Measurements from ENCODE around the gene CD36. TPM values are rescaled to one million over a fixed set of nuclear protein-coding genes. Genes with fewer than 3 reads are reported as not detected.

Gene CD36
- total RNA-seq, 1 donor, result 22.8 TPM

DNA sequence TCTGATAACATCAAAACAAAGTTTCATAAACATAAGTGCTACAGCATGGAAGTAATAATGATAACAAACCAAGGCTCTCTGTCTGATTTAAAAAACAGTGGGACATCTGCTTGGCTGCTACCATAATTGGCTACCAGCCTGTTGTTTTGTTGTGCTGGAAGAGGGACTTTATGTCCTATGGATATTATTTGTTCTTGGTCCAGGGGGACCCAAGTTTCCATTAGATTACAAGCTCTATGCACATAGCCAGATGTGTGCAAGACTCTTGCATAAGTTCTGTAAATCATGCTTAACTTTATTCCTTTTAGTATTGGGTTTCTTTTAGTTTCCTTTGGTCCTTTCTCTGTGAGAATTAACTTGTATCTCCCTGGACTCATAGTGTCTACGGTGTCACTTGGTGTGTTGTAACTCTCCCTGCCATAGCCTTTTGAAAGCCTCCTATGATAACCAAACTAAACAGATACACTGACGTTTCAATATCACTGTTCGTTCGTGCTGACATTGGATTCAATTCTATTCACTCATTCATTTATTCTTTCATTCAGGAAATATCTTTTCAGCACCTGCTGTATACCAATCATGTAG, 41.4 kb upstream of the CD36 start:
- no peak for DNase-seq (ENCODE audit: insufficient read length, low spot score, missing footprints)
- no peaks in the 10 kb centered on the region for H3K27me3 ChIP-seq (ENCODE audit: insufficient read depth, low read length)
- no peaks in the 10 kb centered on the region for H3K4me1 ChIP-seq (ENCODE audit: insufficient read depth, low read length)
- H3K36me3 ChIP-seq (ENCODE audit: insufficient read depth, low read length), result no peaks in the 10 kb centered on the region
- no peak overlapping the region for H3K4me2 ChIP-seq (ENCODE audit: insufficient read depth, low read length)
- no peak overlapping the region for H3K4me3 ChIP-seq (ENCODE audit: insufficient read depth, low read length)
- no peaks in the 10 kb centered on the region for H4K20me1 ChIP-seq (ENCODE audit: insufficient read depth, low read length)
- no peak for TF ChIP-seq CTCF (IDR thresholded peaks at IDR 0.05; ENCODE audit: extremely low read depth, low read depth, low read length)
- no peak overlapping the region for H3K27ac ChIP-seq (ENCODE audit: low read depth, low read length)
- H2AFZ ChIP-seq (ENCODE audit: low read length), result no peak overlapping the region
- H3K79me2 ChIP-seq (ENCODE audit: insufficient read depth, low read length), result no peaks in the 10 kb centered on the region
- H3K9me3 ChIP-seq (ENCODE audit: low read depth, low read length), result no peaks in the 10 kb centered on the region

- no peaks in the 10 kb centered on the region for H3K9me3 ChIP-seq (ENCODE audit: low read depth, low read length)
- H3K36me3 ChIP-seq (ENCODE audit: insufficient read depth, low read length), result no peaks in the 10 kb centered on the region
- no peak for DNase-seq (ENCODE audit: insufficient read length, low spot score, missing footprints)
- H2AFZ ChIP-seq (ENCODE audit: low read length), result peak overlapping the region; percentile 6
- no peak overlapping the region for H3K4me2 ChIP-seq (ENCODE audit: insufficient read depth, low read length)
- TF ChIP-seq CTCF (IDR thresholded peaks at IDR 0.05; ENCODE audit: extremely low read depth, low read depth, low read length), result no peak
- no peak overlapping the region for H3K27ac ChIP-seq (ENCODE audit: low read depth, low read length)
- H3K4me3 ChIP-seq (ENCODE audit: insufficient read depth, low read length), result no peak overlapping the region
- no peaks in the 10 kb centered on the region for H3K79me2 ChIP-seq (ENCODE audit: insufficient read depth, low read length)
- no peaks in the 10 kb centered on the region for H3K27me3 ChIP-seq (ENCODE audit: insufficient read depth, low read length)
- no peaks in the 10 kb centered on the region for H4K20me1 ChIP-seq (ENCODE audit: insufficient read depth, low read length)
- no peaks in the 10 kb centered on the region for H3K4me1 ChIP-seq (ENCODE audit: insufficient read depth, low read length)
Observed at GRCh38 chr7:80597875-80598274, 40.6 kb upstream of the CD36 start.

- H3K79me2 ChIP-seq (ENCODE audit: insufficient read depth, low read length), result no peaks in the 10 kb centered on the region
Observed at GRCh38 chr7:80600046-80600445, 38.4 kb upstream of the CD36 start.

DNA sequence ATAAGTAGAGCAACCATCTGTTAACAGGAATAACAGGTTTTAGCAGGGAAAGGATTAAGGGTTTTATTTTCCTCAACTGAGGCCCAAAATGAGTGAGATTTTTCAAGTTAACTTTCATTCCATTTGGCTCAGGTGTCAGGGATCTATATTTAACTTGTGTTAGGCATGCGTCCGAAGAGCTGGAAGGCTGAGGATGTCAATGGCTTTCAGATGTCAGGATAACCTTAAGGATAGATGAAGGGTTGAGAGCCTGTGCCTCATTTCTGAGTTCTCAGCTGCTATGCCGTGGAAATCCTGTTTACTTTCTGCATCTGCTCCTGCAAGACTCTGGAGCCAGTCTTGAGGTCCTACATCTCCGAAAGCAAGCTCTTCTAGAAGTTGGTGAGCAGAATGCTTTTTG, 36.4 kb upstream of the CD36 start:
- Histone ChIP-seq H3K36me3 (ENCODE audit: insufficient read depth, low read length) (no peaks in the 10 kb centered on the region), H3K79me2 (ENCODE audit: insufficient read depth, low read length) (no peaks in the 10 kb centered on the region), H3K27ac (ENCODE audit: low read depth, low read length) (no peak overlapping the region), H2AFZ (ENCODE audit: low read length) (no peak overlapping the region), H4K20me1 (ENCODE audit: insufficient read depth, low read length) (no peaks in the 10 kb centered on the region), H3K9me3 (ENCODE audit: low read depth, low read length) (no peaks in the 10 kb centered on the region), H3K27me3 (ENCODE audit: insufficient read depth, low read length) (no peaks in the 10 kb centered on the region), H3K4me3 (ENCODE audit: insufficient read depth, low read length) (no peak overlapping the region), H3K4me2 (ENCODE audit: insufficient read depth, low read length) (no peak overlapping the region), H3K4me1 (ENCODE audit: insufficient read depth, low read length) (no peaks in the 10 kb centered on the region)
- no peak for TF ChIP-seq CTCF (IDR thresholded peaks at IDR 0.05; ENCODE audit: extremely low read depth, low read depth, low read length)
- DNase-seq (ENCODE audit: insufficient read length, low spot score, missing footprints), result no peak

More at GRCh38 chr7:80600046-80600445, 38.4 kb upstream of the CD36 start:
- Histone ChIP-seq H3K27ac (ENCODE audit: low read depth, low read length) (no peak overlapping the region), H3K4me3 (ENCODE audit: insufficient read depth, low read length) (no peak overlapping the region), H3K9me3 (ENCODE audit: low read depth, low read length) (no peaks in the 10 kb centered on the region), H3K27me3 (ENCODE audit: insufficient read depth, low read length) (no peaks in the 10 kb centered on the region), H4K20me1 (ENCODE audit: insufficient read depth, low read length) (no peaks in the 10 kb centered on the region), H3K4me2 (ENCODE audit: insufficient read depth, low read length) (no peak overlapping the region), H3K36me3 (ENCODE audit: insufficient read depth, low read length) (no peaks in the 10 kb centered on the region), H3K4me1 (ENCODE audit: insufficient read depth, low read length) (no peaks in the 10 kb centered on the region), H2AFZ (ENCODE audit: low read length) (no peak overlapping the region)
- no peak for DNase-seq (ENCODE audit: insufficient read length, low spot score, missing footprints)
- TF ChIP-seq CTCF (IDR thresholded peaks at IDR 0.05; ENCODE audit: extremely low read depth, low read depth, low read length), result no peak

All from osteoblast (primary cell).